ENCODE data around the gene NEK11. TPM values are rescaled to one million over a fixed set of nuclear protein-coding genes. Genes with fewer than 3 reads are reported as not detected.

NEK11 gene
- total and polyA plus RNA-seq, 4 donors, result 4.0 to 36.3 (median 9.8) TPM

DNA sequence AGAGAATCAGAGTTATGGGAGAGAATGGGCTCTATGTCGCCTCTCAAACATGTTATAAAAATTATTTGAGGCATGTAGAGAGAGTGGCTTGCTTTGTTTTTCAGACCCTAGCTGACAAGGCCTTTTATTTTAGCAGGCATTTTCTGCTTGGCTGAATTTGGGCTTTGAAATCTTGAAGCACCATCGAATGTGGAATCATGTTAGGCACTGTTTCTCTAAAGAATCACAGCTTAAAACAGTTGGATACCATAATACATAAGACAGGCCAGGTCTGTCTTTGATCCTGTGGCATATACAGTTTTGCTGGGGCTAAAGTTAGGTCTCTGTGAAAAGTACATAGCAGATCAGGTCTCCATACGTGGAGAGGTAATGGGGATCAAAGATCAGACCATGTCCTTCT lies 142.7 kb downstream of the NEK11 start:
- DNase-seq (no peak), ATAC-seq (ENCODE audit: insufficient read depth, low FRiP score) (no peak)
- Histone ChIP-seq H3K9ac (ENCODE audit: insufficient read depth in 1 of 2, low read length in 2 of 2) (no peak overlapping the region), H3K4me3 (no peak overlapping the region), H3K27me3 (ENCODE audit: control insufficient read depth in 3 of 3, insufficient read depth in 3 of 3, low read length in 2 of 3) (no peaks in the 10 kb centered on the region), H3K4me1 (ENCODE audit: control insufficient read depth in 5 of 5, insufficient read depth in 5 of 5, low read length in 5 of 5) (no peaks in the 10 kb centered on the region), H3K9me3 (ENCODE audit: control insufficient read depth in 4 of 4, insufficient read depth in 3 of 4, low read length in 3 of 4) (no peaks in the 10 kb centered on the region), H3K27ac (ENCODE audit: low read depth in 1 of 2, low read length in 1 of 2) (no peak overlapping the region), H3K36me3 (ENCODE audit: control insufficient read depth in 4 of 4, insufficient read depth in 4 of 4, low read length in 4 of 4) (no peaks in the 10 kb centered on the region)
- no peak for TF ChIP-seq CTCF (IDR thresholded peaks at IDR 0.05; ENCODE audit: control extremely low read depth, extremely low read depth)
- 86 to 87% methylated on average over 3 of the region's 3 CpGs for WGBS, 2 donors

GRCh38 chr3:131172502-131173200 lies 146.0 kb downstream of the NEK11 start:
- 87 to 93% methylated on average over 3 of the region's 3 CpGs for WGBS, 2 donors
- Histone ChIP-seq H3K9ac (ENCODE audit: insufficient read depth in 1 of 2, low read length in 2 of 2) (no peak overlapping the region), H3K27me3 (ENCODE audit: control insufficient read depth in 3 of 3, insufficient read depth in 3 of 3, low read length in 2 of 3) (no peaks in the 10 kb centered on the region), H3K4me1 (ENCODE audit: control insufficient read depth in 5 of 5, insufficient read depth in 5 of 5, low read length in 5 of 5) (no peaks in the 10 kb centered on the region), H3K4me3 (no peak overlapping the region), H3K9me3 (ENCODE audit: control insufficient read depth in 4 of 4, insufficient read depth in 3 of 4, low read length in 3 of 4) (no peaks in the 10 kb centered on the region), H3K36me3 (ENCODE audit: control insufficient read depth in 4 of 4, insufficient read depth in 4 of 4, low read length in 4 of 4) (no peaks in the 10 kb centered on the region), H3K27ac (ENCODE audit: low read depth in 1 of 2, low read length in 1 of 2) (no peak overlapping the region)
- TF ChIP-seq CTCF (IDR thresholded peaks at IDR 0.05; ENCODE audit: control extremely low read depth, extremely low read depth), result no peak
- no peak for DNase-seq
- ATAC-seq (ENCODE audit: insufficient read depth, low FRiP score), result no peak

- ATAC-seq (ENCODE audit: insufficient read depth, low FRiP score) (no peak), DNase-seq (peak in 1 of 3 donors; percentile 4)
- H3K4me1 ChIP-seq (ENCODE audit: control insufficient read depth in 5 of 5, insufficient read depth in 5 of 5, low read length in 5 of 5), result no peaks in the 10 kb centered on the region
- H3K27me3 ChIP-seq (ENCODE audit: control insufficient read depth in 3 of 3, insufficient read depth in 3 of 3, low read length in 2 of 3), result no peaks in the 10 kb centered on the region
- H3K27ac ChIP-seq (ENCODE audit: low read depth in 1 of 2, low read length in 1 of 2), result no peak overlapping the region
- H3K9me3 ChIP-seq (ENCODE audit: control insufficient read depth in 4 of 4, insufficient read depth in 3 of 4, low read length in 3 of 4), result no peaks in the 10 kb centered on the region
- 67 to 71% methylated on average over 1 of the region's 1 CpG for WGBS, 2 donors
- no peak for TF ChIP-seq CTCF (IDR thresholded peaks at IDR 0.05; ENCODE audit: control extremely low read depth, extremely low read depth)
- no peak overlapping the region for H3K9ac ChIP-seq (ENCODE audit: insufficient read depth in 1 of 2, low read length in 2 of 2)
- H3K4me3 ChIP-seq, result no peak overlapping the region
- no peaks in the 10 kb centered on the region for H3K36me3 ChIP-seq (ENCODE audit: control insufficient read depth in 4 of 4, insufficient read depth in 4 of 4, low read length in 4 of 4)
These were observed 148.1 kb downstream of the NEK11 start for GRCh38 chr3:131174752-131175151.

Data from lung (tissue), 12 donors.